HCT116 (cell line): ENCODE data around the gene POLDIP2. TPM values are rescaled to one million over a fixed set of nuclear protein-coding genes. Genes with fewer than 3 reads are reported as not detected.

Source experiments
- ATAC-seq: fragments of 200-7000 bp; cut with Tn5 transposase; 2 replicates; pipeline ENCODE4 v1.9.1; 2020; ENCODE audit warnings: mild to moderate bottlenecking, moderate library complexity
- BruUV-seq: library from RNA; stranded (reverse); fragments of 400-500 nt; replicated peaks from 2 replicates; lab custom pipeline; 2021; lab: Mats Ljungman, UMichigan
- CTCF ChIA-PET: fragments of 300-600 bp; sonication (Branson Sonifier 250); formaldehyde crosslinking; loops from one replicate; lab custom pipeline; 2021; ENCODE audit warnings: antibody characterized with exemption; lab: Charles Lee
- POLR2A ChIA-PET: fragments of 300-600, 350-600 bp; sonication (Branson Sonifier 250); formaldehyde crosslinking; loops from one replicate; lab custom pipeline; 2021; ENCODE audit warnings: antibody characterized with exemption; lab: Charles Lee
- RAD21 ChIA-PET, 2 experiments: fragments of 300-600 bp; sonication (Branson Sonifier 250); formaldehyde crosslinking; loops; one replicate each; lab custom pipeline; 2023; ENCODE audit warnings: low total read pairs in 2 of 2; ENCODE audit not compliant: uncharacterized antibody in 2 of 2, unreplicated experiment in 2 of 2, low non-redundant PET in 1 of 2; lab: Charles Lee
- DNase-seq: peaks from one replicate; pipeline ENCODE4 v3.0.0-alpha.2; 2010; ENCODE audit warnings: low read depth, low spot score
- H2AFZ ChIP-seq: fragments of 200-600 bp; shearing (Covaris generic), sonication (generic); 2 replicates; pipeline ENCODE4 v1.6.1; 2017; ENCODE audit warnings: low read depth, mixed run types, mixed read lengths, antibody characterized with exemption, low read length; ENCODE audit not compliant: poor library complexity, severe bottlenecking
- H3K27ac ChIP-seq: 2 replicates; pipeline ENCODE4 v1.5.1; 2012; ENCODE audit warnings: low read depth, low read length
- H3K27me3 ChIP-seq: fragments of 200-600 bp; sonication (generic); 2 replicates; pipeline ENCODE4 v1.6.1; 2016; ENCODE audit warnings: mixed run types, low read length, mixed read lengths; ENCODE audit not compliant: insufficient read depth
- H3K36me3 ChIP-seq, 2 experiments: fragments of 200-500 bp in 1 of 2; fragments of 200-600 bp in 1 of 2; sonication (Bioruptor generic) in 1 of 2; sonication (generic) in 1 of 2; 2 replicates each; pipeline versions ENCODE4 v1.5.1 to v1.6.1; 2014 to 2016; ENCODE audit warnings: low read length in 2 of 2, inconsistent platforms in 1 of 2, mixed read lengths in 1 of 2, mixed run types in 1 of 2; ENCODE audit not compliant: insufficient read depth in 2 of 2, control insufficient read depth in 1 of 2
- H3K4me1 ChIP-seq, 2 experiments: fragments of 200-600 bp in 1 of 2; sonication (generic) in 1 of 2; 2 replicates each; pipeline versions ENCODE4 v1.5.1 to v1.6.1; 2012 to 2017; ENCODE audit warnings: low read length in 2 of 2, inconsistent platforms in 1 of 2, mild to moderate bottlenecking in 1 of 2, mixed read lengths in 1 of 2, mixed run types in 1 of 2, moderate library complexity in 1 of 2; ENCODE audit not compliant: insufficient read depth in 2 of 2, control insufficient read depth in 1 of 2
- H3K4me2 ChIP-seq: fragments of 200-600 bp; sonication (generic); 2 replicates; pipeline ENCODE4 v1.6.1; 2017; ENCODE audit warnings: mixed run types, low read length, mixed read lengths
- H3K4me3 ChIP-seq, 2 experiments: fragments of 200-600 bp in 1 of 2; sonication (generic) in 1 of 2; replicated peaks in 1 of 2; 2 replicates each; pipeline ENCODE4 v1.5.1; 2011 to 2016; ENCODE audit warnings: low read length in 2 of 2, control low read depth in 1 of 2, low read depth in 1 of 2, mild to moderate bottlenecking in 1 of 2, mixed read lengths in 1 of 2, mixed run types in 1 of 2
- H3K79me2 ChIP-seq: fragments of 200-600 bp; sonication (generic); 2 replicates; pipeline ENCODE4 v1.6.1; 2017; ENCODE audit warnings: mild to moderate bottlenecking, mixed run types, low read length, moderate library complexity, mixed read lengths; ENCODE audit not compliant: insufficient read depth
- H3K9ac ChIP-seq: fragments of 200-600 bp; sonication (generic); 2 replicates; pipeline ENCODE4 v1.6.1; 2016; ENCODE audit warnings: low read length, mixed read lengths
- H3K9me2 ChIP-seq: fragments of 200-600 bp; sonication (generic), shearing (Covaris generic); 2 replicates; pipeline ENCODE4 v1.6.1; 2017; ENCODE audit warnings: mixed run types, mild to moderate bottlenecking, moderate library complexity; ENCODE audit not compliant: insufficient read depth
- H3K9me3 ChIP-seq, 2 experiments: fragments of 200-500 bp in 1 of 2; fragments of 200-600 bp in 1 of 2; sonication (Bioruptor generic) in 1 of 2; sonication (generic) in 1 of 2; 2 replicates each; pipeline ENCODE4 v1.6.1; 2014 to 2017; ENCODE audit warnings: low read length in 2 of 2, mixed read lengths in 2 of 2, inconsistent platforms in 1 of 2, low read depth in 1 of 2, mild to moderate bottlenecking in 1 of 2, mixed run types in 1 of 2, moderate library complexity in 1 of 2; ENCODE audit not compliant: control insufficient read depth in 1 of 2, insufficient read depth in 1 of 2
- H4K20me1 ChIP-seq: fragments of 200-600 bp; sonication (generic), shearing (Covaris generic); 2 replicates; pipeline ENCODE4 v1.6.1; 2017; ENCODE audit warnings: mixed run types, mild to moderate bottlenecking, moderate library complexity; ENCODE audit not compliant: insufficient read depth
- CEBPB ChIP-seq: IDR thresholded peaks from 2 replicates; pipeline ENCODE4 v1.6.1; 2012; ENCODE audit warnings: low read depth
- EGR1 ChIP-seq: IDR thresholded peaks from 2 replicates; pipeline ENCODE4 v1.6.1; 2012; ENCODE audit warnings: low read depth
- ELF1 ChIP-seq: IDR thresholded peaks from 2 replicates; pipeline ENCODE4 v1.6.1; 2012; ENCODE audit warnings: low read depth, borderline replicate concordance
- EZH2 ChIP-seq: fragments of 200-600 bp; sonication (generic); IDR thresholded peaks from 2 replicates; pipeline ENCODE4 v1.6.1; 2017; ENCODE audit warnings: antibody characterized with exemption, mixed run types
- EZH2phosphoT487 ChIP-seq: fragments of 200-600 bp; IDR thresholded peaks from 2 replicates; pipeline ENCODE4 v1.6.1; 2018; ENCODE audit warnings: antibody characterized with exemption, borderline replicate concordance
- FOSL1 ChIP-seq: IDR thresholded peaks from 2 replicates; pipeline ENCODE4 v1.6.1; 2012; ENCODE audit warnings: low read depth
- JUND ChIP-seq: IDR thresholded peaks from 2 replicates; pipeline ENCODE4 v1.6.1; 2012
- POLR2A ChIP-seq: IDR thresholded peaks from 2 replicates; pipeline ENCODE4 v1.7.0; 2011; ENCODE audit warnings: borderline replicate concordance; ENCODE audit not compliant: insufficient read depth, insufficient read length; ENCODE audit errors: extremely low read depth
- POLR2AphosphoS5 ChIP-seq: IDR thresholded peaks from 2 replicates; pipeline ENCODE4 v1.6.1; 2011; ENCODE audit warnings: mild to moderate bottlenecking, low read depth, low read length, moderate library complexity
- SIN3A ChIP-seq: IDR thresholded peaks from 2 replicates; pipeline ENCODE4 v1.6.1; 2012; ENCODE audit warnings: low read depth
- SP1 ChIP-seq: IDR thresholded peaks from 2 replicates; pipeline ENCODE4 v1.6.1; 2012; ENCODE audit warnings: low read depth
- SRF ChIP-seq: IDR thresholded peaks from 2 replicates; pipeline ENCODE4 v1.6.1; 2012; ENCODE audit warnings: low read depth
- TCF7L2 ChIP-seq: IDR thresholded peaks from 2 replicates; pipeline ENCODE4 v1.7.0; 2011; ENCODE audit warnings: borderline replicate concordance, inconsistent platforms; ENCODE audit not compliant: insufficient read depth, insufficient read length; ENCODE audit errors: extremely low read depth
- ZFX ChIP-seq: fragments of 450-650 bp; IDR thresholded peaks from 2 replicates; pipeline ENCODE4 v1.6.1; 2017
- intact Hi-C: fragments of 100-400 bp; cut with micrococcal nuclease; formaldehyde crosslinking; loops from 2 replicates; pipeline ENCODE4 v1.10.0; 2022
- total RNA-seq: library from RNA; stranded (reverse); gene quantifications from one replicate; pipeline ENCODE4 v1.2.1, GENCODE V29; 2021; ENCODE audit not compliant: unreplicated experiment
- TF ChIP-seq, protein P1 (sequence below): IDR thresholded peaks from 2 replicates; pipeline ENCODE4 v1.6.1; 2012
- TF ChIP-seq, protein P2 (sequence below): IDR thresholded peaks from 2 replicates; pipeline ENCODE4 v1.6.1; 2012; ENCODE audit warnings: low read depth
- TF ChIP-seq, protein P3 (sequence below): IDR thresholded peaks from 2 replicates; pipeline ENCODE4 v1.6.1; 2012

Gene POLDIP2
- total RNA-seq, 1 experiment from 2014 or later, result 78.0 TPM

DNA sequence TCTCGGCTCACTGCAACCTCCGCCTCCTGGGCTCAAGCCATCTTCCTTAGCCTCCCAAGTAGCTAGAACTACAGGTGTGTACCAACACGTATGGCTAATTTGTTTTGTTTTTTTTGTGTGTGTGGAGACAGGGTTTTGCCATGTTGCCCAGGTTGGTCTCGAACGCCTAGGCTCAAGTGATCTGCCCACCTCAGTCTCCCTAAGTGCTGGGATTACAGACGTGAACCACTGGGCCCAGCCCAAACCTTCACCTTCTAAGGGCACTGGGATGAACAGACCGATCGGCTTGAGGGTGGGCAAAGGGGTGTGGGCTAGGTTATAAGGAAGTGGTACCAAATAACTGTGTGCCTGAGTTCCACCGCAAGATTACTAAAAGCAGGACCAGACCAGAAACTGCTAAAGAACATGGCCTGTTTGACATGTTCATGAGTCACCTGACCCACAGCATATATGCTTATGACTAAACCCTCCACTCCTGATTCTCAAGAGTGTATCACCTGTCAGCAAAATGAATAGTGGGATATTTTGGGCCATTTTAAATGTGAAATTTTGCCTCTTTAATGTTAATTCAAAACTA, 30.2 kb downstream of the POLDIP2 start:
- intact Hi-C loops, result no loop called here

More for the DNA sequence above, 30.2 kb downstream of the POLDIP2 start:
- peaks cover 14 to 26% of the 10 kb centered on the region in 2 experiments; a peak in 3 of 4 replicates for H3K36me3 ChIP-seq
- POLR2A ChIA-PET, result no interaction called here
- H3K9me3 ChIP-seq, result no peaks in the 10 kb centered on the region
- ATAC-seq, result no peak
- no peaks in the 10 kb centered on the region for H3K9me2 ChIP-seq
- DNase-seq, result no peak
- no peak overlapping the region for H3K27ac ChIP-seq
- H2AFZ ChIP-seq, result no peak overlapping the region
- H3K4me1 ChIP-seq, result no peaks in the 10 kb centered on the region
- H3K27me3 ChIP-seq, result no peaks in the 10 kb centered on the region
- H3K4me2 ChIP-seq, result no peak overlapping the region
- H3K79me2 ChIP-seq, result peaks cover 44% of the 10 kb centered on the region
- no peaks in the 10 kb centered on the region for H4K20me1 ChIP-seq
- TSS peak; percentile 5 for BruUV-seq
- RAD21 ChIA-PET, result no interaction called here
- TF ChIP-seq TCF7L2, result no peak
- no peak for TF ChIP-seq CEBPB
- no peak for TF ChIP-seq EGR1
- TF ChIP-seq POLR2AphosphoS5, result no peak
- TF ChIP-seq, protein P1, sequence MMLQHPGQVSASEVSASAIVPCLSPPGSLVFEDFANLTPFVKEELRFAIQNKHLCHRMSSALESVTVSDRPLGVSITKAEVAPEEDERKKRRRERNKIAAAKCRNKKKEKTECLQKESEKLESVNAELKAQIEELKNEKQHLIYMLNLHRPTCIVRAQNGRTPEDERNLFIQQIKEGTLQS, result no peak
- TF ChIP-seq ZFX, result no peak
- no peak for TF ChIP-seq SP1
- TF ChIP-seq FOSL1, result no peak
- TF ChIP-seq EZH2, result no peak
- TF ChIP-seq SRF, result no peak
- no peak for TF ChIP-seq SIN3A
- TF ChIP-seq EZH2phosphoT487, result no peak
- no peak for TF ChIP-seq POLR2A
- TF ChIP-seq, protein P2, sequence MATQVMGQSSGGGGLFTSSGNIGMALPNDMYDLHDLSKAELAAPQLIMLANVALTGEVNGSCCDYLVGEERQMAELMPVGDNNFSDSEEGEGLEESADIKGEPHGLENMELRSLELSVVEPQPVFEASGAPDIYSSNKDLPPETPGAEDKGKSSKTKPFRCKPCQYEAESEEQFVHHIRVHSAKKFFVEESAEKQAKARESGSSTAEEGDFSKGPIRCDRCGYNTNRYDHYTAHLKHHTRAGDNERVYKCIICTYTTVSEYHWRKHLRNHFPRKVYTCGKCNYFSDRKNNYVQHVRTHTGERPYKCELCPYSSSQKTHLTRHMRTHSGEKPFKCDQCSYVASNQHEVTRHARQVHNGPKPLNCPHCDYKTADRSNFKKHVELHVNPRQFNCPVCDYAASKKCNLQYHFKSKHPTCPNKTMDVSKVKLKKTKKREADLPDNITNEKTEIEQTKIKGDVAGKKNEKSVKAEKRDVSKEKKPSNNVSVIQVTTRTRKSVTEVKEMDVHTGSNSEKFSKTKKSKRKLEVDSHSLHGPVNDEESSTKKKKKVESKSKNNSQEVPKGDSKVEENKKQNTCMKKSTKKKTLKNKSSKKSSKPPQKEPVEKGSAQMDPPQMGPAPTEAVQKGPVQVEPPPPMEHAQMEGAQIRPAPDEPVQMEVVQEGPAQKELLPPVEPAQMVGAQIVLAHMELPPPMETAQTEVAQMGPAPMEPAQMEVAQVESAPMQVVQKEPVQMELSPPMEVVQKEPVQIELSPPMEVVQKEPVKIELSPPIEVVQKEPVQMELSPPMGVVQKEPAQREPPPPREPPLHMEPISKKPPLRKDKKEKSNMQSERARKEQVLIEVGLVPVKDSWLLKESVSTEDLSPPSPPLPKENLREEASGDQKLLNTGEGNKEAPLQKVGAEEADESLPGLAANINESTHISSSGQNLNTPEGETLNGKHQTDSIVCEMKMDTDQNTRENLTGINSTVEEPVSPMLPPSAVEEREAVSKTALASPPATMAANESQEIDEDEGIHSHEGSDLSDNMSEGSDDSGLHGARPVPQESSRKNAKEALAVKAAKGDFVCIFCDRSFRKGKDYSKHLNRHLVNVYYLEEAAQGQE, result no peak
- TF ChIP-seq ELF1, result no peak
- TF ChIP-seq, protein P3, sequence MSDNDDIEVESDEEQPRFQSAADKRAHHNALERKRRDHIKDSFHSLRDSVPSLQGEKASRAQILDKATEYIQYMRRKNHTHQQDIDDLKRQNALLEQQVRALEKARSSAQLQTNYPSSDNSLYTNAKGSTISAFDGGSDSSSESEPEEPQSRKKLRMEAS, result no peak
- no peak for TF ChIP-seq JUND
- CTCF ChIA-PET, result no interaction called here
- no peak overlapping the region for H3K4me3 ChIP-seq
- H3K9ac ChIP-seq, result no peak overlapping the region
